Uterus (tissue), 2 donors: ENCODE data around the gene CTH.

Source experiments
- CTCF ChIP-seq, 4 experiments: fragments of 200-600 bp in 2 of 4; fragments of 450-650 bp in 2 of 4; sonication (generic) in 2 of 4; IDR thresholded peaks; one replicate each; pipeline ENCODE4 v1.5.1; 2016 to 2019; ENCODE audit warnings: antibody characterized with exemption in 4 of 4, mild to moderate bottlenecking in 2 of 4, moderate library complexity in 1 of 4
- POLR2A ChIP-seq, 2 donors: fragments of 450-650 bp; IDR thresholded peaks; one replicate each; pipeline ENCODE4 v1.6.1; 2016; ENCODE audit warnings: antibody characterized with exemption in 2 of 2, mild to moderate bottlenecking in 1 of 2, moderate library complexity in 1 of 2

- TF ChIP-seq POLR2A (IDR thresholded peaks at IDR 0.05) (no peak), CTCF (IDR thresholded peaks at IDR 0.05) (no peak)
These were observed 32.7 kb downstream of the CTH start for GRCh38 chr1:70443739-70444138.
